Cardiac septum (tissue), 1 donor: ENCODE data around the gene SELENOS. TPM values are rescaled to one million over a fixed set of nuclear protein-coding genes. Genes with fewer than 3 reads are reported as not detected.

ENCODE experiments used
- DNase-seq: peaks from one replicate; pipeline ENCODE4 v3.0.0-alpha.2; 2020; ENCODE audit warnings: low spot score
- intact Hi-C: fragments of 100-400 bp; cut with DNase I; formaldehyde crosslinking; loops from one replicate; pipeline ENCODE4 v1.14.0; 2022
- total RNA-seq: library from RNA; stranded (reverse); fragmentation: NEBNext Ultra II Directional; extraction: Animal tissue kit (Norgen Biotek cat#: 25700); gene quantifications from one replicate; pipeline ENCODE4 v1.2.1, GENCODE V29; 2021
- donor health status: DM: no; HTN: no; CAD: no.

Gene SELENOS
- total RNA-seq, 1 donor from 2014 or later = 51.6 TPM

- intact Hi-C loops = no loop called here
- DNase-seq = peak; percentile 76
Measured at GRCh38 chr15:101313041-101313761, 35.9 kb upstream of the SELENOS start.

- intact Hi-C loops = no loop called here
- DNase-seq = peak; percentile 35
Measured at GRCh38 chr15:101310508-101310907, 33.2 kb upstream of the SELENOS start.

GRCh38 chr15:101310161-101310480 lies 32.8 kb upstream of the SELENOS start:
- intact Hi-C loops = no loop called here
- DNase-seq = peak; percentile 50

- DNase-seq = peak; percentile 59
- intact Hi-C loops = no loop called here
Measured at GRCh38 chr15:101309436-101310160, 32.3 kb upstream of the SELENOS start.

GRCh38 chr15:101308604-101309435 lies 31.5 kb upstream of the SELENOS start:
- peak; percentile 44 for DNase-seq
- intact Hi-C loops = no loop called here

- intact Hi-C loops = no loop called here
- DNase-seq = no peak
Measured at GRCh38 chr15:101307897-101308603, 30.8 kb upstream of the SELENOS start.

- intact Hi-C loops = no loop called here
- DNase-seq = peak; percentile 57
Measured at GRCh38 chr15:101307048-101307896, 30.0 kb upstream of the SELENOS start.

- intact Hi-C loops = no loop called here
- DNase-seq = peak; percentile 66
Measured at GRCh38 chr15:101306341-101307047, 29.2 kb upstream of the SELENOS start.

GRCh38 chr15:101305820-101306255 lies 28.6 kb upstream of the SELENOS start:
- intact Hi-C loops = no loop called here
- DNase-seq = peak; percentile 46

GRCh38 chr15:101303408-101303807 lies 26.1 kb upstream of the SELENOS start:
- intact Hi-C loops = loop anchor here (5.0 kb wide), 1 partner anchor 189 kb away; no protein-coding TSS in a partner anchor
- no peak for DNase-seq

GRCh38 chr15:101296418-101297405 lies 19.4 kb upstream of the SELENOS start:
- intact Hi-C loops = loop anchor here (5.0 kb wide), 1 partner anchor 286 kb away; no protein-coding TSS in a partner anchor
- no peak for DNase-seq

GRCh38 chr15:101295607-101296161 lies 18.4 kb upstream of the SELENOS start:
- DNase-seq = no peak
- intact Hi-C loops = loop anchor here (5.0 kb wide), 1 partner anchor 287 kb away; no protein-coding TSS in a partner anchor

- intact Hi-C loops = loop anchor here (5.0 kb wide), 2 partner anchors 287 to 357 kb away; partner anchors contain the start of gene TM2D3
- DNase-seq = peak; percentile 98
Measured at GRCh38 chr15:101294731-101295606, 17.7 kb upstream of the SELENOS start, which contains the start of gene SNRPA1. SNRPA1 (minus strand) TSS chr15:101295248; CDS start chr15:101295178, 70 bp downstream.

GRCh38 chr15:101293122-101293521 lies 15.8 kb upstream of the SELENOS start:
- intact Hi-C loops = loop anchor here (5.0 kb wide), 1 partner anchor 359 kb away; the partner anchor contains the start of gene TM2D3
- no peak for DNase-seq

- no peak for DNase-seq
- intact Hi-C loops = no loop called here
Measured at GRCh38 chr15:101288905-101289513, 11.7 kb upstream of the SELENOS start.
